Mammary epithelial cell (primary cell): ENCODE results near the gene SPEG.

Experiments
- EZH2 ChIP-seq: IDR thresholded peaks from 2 replicates; pipeline ENCODE4 v1.6.1; 2012; ENCODE audit warnings: low read length, inconsistent platforms, borderline replicate concordance
- TF ChIP-seq, protein P1 (sequence below), 2 donors: IDR thresholded peaks in 1 of 2; conservative IDR thresholded peaks in 1 of 2; 2 replicates each; pipeline ENCODE4 v1.5.1; 2011 to 2012; ENCODE audit warnings: inconsistent platforms in 2 of 2, low read length in 2 of 2, mild to moderate bottlenecking in 2 of 2, control low read depth in 1 of 2, low read depth in 1 of 2; ENCODE audit not compliant: insufficient read depth in 1 of 2; ENCODE audit errors: extremely low read depth in 1 of 2

DNA sequence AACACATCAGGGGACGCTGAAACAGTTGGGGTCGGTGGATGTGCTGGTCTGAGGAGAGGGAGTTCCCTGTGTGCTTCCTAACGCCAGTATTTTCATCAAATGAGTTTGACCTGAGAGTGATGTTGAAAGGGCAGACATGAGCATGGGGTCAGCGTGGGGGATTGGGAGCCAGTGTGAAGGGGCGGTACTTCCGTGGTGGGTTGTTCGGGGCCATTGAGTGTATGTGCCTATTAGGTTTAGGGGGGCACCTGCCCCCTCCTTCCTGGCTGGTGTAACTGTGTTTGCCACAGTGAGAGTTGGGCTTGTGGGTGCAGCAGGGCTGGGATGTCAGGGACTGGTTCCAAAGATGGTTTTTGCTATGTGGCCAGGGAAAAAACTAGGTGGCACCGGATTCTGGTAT, 24.4 kb downstream of the SPEG start:
- TF ChIP-seq, protein P1, sequence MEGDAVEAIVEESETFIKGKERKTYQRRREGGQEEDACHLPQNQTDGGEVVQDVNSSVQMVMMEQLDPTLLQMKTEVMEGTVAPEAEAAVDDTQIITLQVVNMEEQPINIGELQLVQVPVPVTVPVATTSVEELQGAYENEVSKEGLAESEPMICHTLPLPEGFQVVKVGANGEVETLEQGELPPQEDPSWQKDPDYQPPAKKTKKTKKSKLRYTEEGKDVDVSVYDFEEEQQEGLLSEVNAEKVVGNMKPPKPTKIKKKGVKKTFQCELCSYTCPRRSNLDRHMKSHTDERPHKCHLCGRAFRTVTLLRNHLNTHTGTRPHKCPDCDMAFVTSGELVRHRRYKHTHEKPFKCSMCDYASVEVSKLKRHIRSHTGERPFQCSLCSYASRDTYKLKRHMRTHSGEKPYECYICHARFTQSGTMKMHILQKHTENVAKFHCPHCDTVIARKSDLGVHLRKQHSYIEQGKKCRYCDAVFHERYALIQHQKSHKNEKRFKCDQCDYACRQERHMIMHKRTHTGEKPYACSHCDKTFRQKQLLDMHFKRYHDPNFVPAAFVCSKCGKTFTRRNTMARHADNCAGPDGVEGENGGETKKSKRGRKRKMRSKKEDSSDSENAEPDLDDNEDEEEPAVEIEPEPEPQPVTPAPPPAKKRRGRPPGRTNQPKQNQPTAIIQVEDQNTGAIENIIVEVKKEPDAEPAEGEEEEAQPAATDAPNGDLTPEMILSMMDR (conservative IDR thresholded peaks at IDR 0.05 in 1 of 2, IDR thresholded peaks at IDR 0.05 in 1 of 2; ENCODE audit: extremely low read depth in 1 of 2, insufficient read depth in 1 of 2, low read depth in 1 of 2, low read length in 2 of 2) = no peak
- no peak for TF ChIP-seq EZH2
